Hindlimb muscle (tissue), 1 donor: ENCODE data around the gene GRAMD4. TPM values are rescaled to one million over a fixed set of nuclear protein-coding genes. Genes with fewer than 3 reads are reported as not detected.

Source experiments
- DNase-seq: peaks from one replicate; pipeline ENCODE4 v3.0.0-alpha.2; 2013
- polyA plus RNA-seq: library from polyadenylated mRNA; unstranded; fragments of 120-200 nt; gene quantifications from one replicate; pipeline ENCODE4 v1.2.1, GENCODE V29; 2013; ENCODE audit not compliant: insufficient read length

GRAMD4 gene
- polyA plus RNA-seq, 1 donor: 14.3 TPM

DNA sequence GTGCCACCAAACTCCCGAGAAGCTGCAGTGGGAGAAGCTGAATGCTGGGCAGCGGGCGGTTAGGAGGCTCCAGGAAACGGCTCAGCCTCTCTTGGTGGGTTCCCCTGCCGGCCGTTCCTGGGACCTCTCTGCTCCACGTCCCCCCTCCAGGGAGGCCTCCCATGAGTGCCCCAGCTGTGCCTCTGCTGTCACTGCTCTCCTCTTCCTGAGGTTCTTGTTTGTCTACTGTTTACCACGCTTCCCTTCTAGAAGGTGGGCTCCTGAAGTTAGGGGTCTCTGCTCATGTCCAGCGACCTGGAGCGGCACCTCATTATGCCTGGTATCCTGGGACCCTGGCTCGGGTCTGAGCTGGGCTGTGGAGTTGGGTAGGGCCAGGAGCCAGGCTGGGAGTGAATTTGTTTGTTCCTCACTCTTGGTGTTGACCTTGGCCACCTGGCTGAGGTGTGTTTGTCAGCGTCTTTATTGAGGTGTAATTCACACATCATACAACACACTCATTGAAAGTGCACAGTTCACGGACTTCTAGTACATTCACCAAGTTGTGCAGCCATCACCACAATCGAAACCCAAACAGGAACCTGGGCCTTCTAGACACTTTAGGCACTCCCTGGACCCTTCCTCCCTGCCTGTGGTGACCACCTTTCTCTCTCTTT, 37.8 kb upstream of the GRAMD4 start:
- no peak for DNase-seq

DNA sequence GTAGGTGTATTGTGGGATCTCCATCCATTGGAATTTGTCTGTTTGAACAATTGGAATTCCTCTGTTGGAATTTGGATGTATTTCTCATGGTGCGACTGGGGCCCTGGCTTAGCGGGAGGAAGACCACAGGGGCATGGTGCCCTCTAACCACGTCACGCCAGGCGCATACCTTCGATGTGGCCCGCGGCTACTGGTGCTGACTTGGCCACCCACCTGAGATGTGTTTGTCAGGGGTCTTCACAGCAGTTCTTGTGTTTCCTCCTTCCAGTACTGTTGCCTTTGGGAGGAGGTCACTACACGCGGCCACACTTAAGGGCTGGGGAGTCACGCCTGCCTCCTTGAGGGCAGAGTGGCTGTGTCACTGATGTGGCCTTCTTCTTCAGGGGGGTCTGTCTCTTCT, 36.6 kb upstream of the GRAMD4 start:
- no peak for DNase-seq

DNA sequence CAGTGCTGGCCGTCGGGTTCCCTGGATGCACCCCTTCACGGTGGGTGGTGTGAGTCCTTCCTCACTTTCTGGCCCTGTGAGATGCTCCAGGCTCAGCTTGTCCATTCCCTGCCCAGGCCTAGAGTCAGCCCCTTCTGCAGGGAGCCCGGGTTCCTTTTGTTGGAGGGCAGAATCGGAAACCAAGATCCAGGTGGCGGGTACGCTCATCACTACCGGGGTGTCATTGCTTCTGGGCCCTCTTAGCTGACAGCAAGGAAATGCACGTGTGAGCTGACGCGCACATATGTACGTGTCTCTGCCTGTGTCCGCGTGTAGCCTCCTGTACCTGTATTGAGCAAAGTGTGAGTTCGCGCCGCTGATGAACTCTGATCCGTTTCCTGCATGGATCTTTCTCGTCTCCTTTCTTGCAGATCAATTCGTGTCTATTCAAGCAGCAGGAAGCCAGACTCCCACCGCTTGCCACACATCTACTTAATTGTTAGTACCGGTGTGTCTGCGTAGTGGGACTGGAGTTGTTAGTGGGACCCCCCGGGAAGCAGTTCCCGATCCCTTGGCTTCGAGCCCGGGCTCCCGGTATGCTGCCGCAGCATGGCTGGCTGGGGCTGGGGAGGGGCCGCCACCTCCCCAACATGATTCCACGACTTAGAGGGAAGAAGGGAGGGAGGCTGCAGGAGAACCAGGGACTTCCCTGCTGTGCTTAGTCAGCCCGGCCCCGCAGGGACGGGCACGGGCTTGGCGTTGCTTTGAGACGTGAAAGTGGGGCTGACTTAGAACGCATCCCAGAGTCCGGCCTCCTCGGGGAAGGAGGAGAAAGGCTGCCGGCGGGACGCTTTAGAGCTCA, 35.9 kb upstream of the GRAMD4 start:
- DNase-seq: no peak

DNA sequence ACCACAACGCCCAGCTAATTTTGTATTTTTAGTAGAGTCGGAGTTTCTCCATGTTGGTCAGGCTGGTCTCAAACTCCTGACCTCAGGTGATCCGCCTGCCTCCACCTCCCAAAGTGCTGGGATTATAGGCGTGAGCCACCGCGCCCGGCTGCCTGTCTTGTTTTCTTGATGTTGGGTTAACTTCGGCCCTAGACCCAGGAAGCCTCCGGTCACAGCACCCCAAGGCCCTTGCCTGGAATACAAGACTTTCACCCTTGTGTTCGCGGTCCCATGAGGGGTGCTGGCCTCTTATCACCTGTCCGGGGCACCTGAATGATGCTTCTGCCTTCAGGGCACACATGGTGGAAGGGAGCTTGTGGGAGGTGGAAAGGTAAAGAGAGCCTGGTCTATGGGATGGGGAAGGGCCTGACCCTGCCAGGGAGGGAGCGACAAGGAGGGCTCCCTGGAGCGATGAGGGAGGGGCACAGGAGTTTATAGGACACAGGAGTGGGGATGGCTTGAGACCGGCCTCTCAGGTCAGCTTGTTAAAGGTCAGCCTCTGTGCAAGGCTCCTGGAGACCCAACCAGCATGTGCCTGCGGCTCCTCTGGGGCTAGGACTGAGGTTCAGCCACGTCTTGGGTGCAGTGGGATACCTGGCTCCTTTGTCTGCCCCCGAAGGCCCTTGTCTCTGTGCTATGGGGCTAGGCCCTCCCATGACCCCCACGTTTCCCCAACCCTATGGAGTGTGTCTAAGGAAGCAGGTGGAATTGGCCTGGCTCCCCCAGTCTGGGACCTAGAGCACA, 34.7 kb upstream of the GRAMD4 start:
- DNase-seq: no peak

DNA sequence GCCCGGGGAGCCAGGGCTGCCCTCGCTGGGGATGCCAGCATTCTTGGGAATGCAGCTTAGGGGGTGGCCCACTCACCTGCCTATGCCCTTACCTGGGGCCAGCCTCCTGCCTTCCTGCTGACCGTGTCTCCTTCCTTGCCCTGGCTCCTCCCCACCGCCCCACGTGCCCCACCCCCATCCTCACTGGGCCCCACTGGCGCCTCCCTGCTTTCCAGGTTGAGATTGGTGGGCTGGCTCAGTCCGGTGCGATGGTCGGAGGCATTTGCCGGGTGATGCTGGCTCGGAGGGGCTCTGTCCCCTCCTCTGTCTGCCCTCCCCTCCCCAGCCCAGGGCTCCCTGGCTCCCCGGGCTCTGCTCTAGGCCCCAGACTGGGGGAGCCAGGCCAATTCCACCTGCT, 34.1 kb upstream of the GRAMD4 start:
- no peak for DNase-seq

DNA sequence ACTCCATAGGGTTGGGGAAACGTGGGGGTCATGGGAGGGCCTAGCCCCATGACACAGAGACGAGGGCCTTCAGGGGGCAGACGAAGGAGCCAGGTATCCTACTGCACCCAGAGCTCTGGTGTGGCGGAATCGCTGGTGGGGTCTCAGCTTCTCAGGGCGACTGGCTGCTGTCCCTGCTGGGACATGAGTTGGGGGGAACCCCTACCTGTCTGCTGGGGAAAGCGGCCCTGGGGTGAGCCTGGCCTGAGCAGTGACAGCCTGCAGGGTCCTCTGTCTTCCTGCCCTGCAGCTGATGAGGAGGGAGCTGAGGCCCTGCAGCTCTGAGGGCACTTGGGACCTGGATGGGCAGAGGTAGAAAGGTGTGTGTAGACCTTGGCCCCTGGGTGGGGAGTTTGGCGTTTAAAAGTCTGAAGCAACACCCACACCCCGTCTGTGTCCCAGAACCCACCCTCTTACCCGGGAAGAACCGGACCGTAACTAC, 33.6 kb upstream of the GRAMD4 start:
- DNase-seq: no peak

DNA sequence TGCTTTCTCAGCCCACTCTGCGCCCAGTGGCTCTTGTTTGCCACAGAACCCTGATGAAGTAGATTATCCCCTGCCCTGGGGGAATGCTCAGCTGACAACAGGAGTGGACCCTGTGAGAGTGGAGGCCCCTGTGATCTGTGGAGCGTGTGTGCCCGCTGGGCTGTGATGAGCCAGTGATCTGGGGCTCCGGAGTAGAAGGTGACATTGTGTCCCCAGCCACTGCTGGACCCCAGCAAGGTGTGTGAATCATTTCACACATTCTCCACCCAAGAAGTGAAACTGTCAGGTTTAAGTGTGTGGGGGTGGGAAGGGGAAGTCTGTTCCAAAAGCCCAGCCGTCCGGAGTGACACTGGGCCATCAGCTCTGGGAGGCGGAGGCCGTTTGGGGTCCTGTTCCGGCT, 33.1 kb upstream of the GRAMD4 start:
- no peak for DNase-seq

DNA sequence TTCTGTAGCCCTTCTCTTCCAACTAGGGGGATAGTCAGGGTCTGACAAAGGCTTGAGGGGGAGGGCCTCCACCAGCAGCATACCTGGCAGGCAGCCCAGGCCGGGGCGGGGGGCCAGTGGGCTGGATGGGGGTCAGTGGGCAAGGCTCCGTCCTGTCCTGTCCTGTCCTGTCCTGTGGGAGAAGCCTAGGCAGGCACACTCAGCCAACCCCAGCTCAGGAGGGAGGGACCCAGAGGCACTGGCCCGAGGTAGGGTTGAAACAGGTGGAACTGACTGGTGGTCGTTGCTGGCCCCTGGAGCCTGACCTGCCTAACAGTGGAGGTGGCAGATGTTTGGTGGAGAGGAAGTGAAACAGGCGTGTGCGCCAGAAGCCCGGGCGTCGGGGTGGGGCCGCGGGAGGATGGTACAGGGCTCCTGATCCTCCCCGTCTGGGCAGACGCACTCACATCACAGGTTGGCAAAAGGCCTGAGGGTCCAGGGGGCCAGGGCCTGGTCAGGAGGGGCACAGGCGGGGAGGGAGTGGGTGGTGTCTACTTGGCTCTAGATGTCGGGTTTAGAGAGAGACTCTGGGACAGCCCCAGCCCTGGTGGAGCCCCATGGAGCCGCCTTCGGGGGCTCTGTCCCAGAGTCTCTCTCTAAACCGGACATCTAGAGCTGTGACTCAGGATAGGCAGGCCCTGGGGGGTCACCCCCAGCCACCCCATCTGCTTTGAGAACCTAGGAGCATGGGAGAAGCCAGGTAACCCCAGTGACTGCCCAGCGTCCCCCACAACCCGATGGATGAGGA, 32.5 kb upstream of the GRAMD4 start:
- no peak for DNase-seq

DNA sequence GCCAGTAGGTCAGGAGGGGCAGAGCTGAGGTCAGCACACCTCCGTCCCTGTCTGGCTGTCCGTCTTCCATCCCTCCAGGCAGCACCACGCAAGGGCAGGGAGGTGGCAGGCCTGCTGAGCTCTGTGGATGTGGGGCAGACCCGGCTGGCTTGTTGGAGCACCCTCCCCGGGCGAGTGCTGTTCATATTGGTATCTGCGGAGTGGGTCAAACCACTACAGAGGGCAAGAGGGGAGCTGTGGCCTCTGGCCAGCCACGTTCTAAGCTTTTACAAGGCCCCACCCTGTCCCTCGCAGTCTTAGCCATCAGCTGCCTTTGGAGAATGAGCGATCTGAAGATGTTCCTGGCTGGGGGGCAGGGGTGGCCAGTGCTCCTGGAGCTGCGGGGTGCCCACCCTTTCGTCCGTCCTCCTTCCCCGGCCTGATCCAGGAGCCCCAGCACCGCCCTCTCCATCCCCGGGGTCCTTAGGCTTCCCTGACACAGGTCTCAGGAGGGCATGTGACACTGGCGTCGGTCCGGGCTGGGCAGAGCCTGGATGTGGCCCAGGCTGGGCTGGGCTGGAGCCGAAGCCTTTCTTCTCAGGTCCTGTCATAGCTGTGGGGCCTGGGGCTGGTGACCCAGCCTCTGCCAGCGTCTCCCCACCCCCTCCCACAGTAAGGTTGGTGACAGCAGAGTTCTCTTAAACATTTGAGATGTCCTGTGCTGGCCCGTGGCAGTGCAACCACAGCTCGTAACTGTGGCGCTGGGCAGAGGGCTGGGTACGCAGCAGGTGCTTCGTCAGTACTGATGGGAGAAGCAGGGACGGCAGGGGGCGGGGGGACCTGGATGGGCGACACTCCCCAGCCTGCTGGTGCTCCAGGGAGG, 31.7 kb upstream of the GRAMD4 start:
- no peak for DNase-seq

DNA sequence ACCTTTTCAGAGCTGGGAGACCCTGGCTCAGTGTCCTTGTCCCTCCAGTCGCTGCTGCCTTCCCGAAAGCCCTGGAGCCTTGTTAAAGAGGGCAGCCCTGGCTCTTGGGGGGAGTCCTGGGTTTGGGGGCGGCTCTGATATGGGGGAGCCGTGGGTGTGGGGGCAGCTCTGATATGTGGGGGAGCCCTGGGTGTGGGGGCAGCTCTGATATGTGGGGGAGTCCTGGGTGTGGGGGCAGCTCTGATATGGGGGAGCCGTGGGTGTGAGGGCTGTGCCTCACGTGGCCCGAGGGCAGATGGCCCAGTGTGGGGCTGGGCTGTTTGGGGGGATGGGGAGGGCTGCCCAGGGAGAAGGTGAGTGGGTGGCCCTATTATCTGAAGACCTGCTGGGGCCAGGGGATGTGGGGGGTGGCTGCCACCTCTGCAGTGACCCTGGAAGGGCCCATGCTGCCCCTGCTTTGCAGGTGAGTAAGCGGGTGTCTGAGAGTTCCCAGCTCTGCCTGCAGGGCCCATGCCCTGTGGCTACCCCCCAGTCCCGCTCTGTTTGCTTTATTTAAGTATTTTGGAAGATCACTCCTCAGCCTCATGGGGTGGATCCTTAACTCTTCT, 30.9 kb upstream of the GRAMD4 start:
- no peak for DNase-seq

DNA sequence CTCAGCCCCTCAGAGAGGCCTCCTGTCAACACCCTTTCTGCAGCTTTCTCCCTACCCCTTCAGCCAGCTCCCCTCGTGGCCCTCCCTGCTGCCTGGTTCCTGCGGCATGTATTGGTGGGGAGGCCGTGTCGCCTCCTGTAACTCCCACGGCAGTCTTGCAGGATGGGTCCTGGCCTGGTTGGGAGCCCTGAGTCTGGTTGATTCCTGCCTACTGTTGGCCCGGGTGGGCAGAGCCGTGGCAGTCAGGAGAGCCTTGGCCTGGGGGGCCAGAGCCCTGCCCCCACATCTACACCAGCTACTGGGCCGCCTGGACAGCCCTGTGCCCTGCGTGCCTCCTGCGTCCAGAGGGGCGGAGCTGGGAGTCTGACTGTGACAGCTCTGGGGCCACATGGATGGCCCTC, 30.3 kb upstream of the GRAMD4 start:
- DNase-seq: no peak

DNA sequence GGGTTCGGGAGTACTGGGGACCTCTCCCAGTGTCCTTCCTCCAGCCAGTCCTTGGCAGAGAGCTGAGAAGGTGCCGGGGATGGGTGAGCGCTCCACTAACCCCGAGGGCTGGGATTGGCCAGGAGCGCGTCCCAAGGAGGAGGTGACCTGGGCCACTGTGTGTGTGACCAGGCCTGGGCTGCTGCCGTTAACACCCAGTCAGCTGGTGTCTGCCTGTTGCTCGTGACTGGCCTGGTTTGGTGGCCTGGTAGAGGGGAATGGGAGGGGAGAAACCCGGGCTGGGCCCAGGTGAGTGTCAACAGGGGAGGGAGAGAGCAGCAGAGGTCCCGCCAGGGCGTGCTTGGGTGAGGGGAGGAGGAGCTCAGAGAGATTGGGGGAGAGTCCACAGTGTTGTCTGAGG, 29.9 kb upstream of the GRAMD4 start:
- DNase-seq: no peak

DNA sequence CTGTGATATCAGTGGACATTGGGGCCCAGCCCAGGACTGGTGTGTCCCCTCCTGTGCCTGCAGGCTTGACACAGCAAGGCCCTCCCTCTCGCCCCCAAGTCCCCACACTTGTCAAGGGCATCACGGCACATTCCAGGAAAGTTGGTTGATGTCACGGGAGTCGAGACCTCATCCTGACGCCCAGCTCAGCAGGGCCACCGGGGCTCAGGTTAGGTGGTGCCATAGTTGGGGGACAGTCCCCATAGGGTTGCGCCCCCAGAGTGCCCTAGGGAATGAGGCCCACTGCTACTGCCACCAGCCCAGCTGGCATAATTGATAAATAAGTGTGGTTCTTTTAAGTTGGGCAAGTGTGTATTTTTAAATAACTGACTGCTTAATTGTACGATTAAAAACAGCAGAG, 28.3 kb upstream of the GRAMD4 start:
- no peak for DNase-seq

DNA sequence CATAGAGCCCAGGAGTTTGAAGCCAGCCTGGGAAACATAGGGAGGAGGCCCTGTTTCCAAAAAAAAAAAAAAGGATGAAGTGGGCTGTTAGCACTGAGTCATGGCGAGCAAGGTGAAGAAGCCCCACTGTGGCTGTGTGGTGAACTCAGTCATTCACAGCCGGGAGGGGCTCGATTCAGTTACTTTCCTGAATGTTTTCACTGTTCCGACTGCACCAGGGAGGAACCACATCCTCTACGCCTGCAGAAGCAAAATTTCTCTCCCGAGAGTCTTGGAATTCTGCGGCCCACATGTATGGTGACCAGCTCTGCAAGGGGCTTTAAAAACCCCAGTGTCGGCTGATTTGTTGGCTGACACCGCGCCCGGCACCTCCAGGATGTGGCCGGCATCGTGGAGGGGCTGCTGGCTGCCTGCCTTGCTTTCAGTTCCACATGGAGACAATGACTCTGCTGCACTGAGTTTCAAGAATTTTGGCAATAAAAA, 27.8 kb upstream of the GRAMD4 start:
- peak; percentile 68 for DNase-seq

DNA sequence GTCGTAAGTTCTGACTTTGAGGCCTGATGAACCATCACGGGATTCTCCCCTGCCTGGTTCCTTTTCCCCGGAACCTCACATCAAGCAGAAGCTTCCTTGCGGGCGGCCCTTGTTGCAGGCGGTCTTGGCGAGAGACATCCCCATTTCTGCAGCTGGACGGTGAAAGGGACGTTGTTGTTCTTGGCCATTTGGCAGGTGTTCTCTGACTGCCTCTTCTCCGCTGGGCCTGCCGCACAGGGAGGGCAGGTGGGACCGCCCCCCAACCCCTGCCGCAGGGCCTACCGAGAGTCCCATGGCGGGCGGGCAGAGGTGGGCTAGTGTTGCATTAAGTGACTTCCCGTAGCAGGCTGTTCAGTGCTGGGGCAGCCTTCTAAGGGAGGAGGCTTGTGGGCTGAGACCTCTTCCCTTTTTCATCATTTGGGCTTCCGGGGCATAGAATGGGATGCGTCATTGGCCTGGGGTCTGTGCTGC, 26.9 kb upstream of the GRAMD4 start:
- DNase-seq: peak; percentile 50

DNA sequence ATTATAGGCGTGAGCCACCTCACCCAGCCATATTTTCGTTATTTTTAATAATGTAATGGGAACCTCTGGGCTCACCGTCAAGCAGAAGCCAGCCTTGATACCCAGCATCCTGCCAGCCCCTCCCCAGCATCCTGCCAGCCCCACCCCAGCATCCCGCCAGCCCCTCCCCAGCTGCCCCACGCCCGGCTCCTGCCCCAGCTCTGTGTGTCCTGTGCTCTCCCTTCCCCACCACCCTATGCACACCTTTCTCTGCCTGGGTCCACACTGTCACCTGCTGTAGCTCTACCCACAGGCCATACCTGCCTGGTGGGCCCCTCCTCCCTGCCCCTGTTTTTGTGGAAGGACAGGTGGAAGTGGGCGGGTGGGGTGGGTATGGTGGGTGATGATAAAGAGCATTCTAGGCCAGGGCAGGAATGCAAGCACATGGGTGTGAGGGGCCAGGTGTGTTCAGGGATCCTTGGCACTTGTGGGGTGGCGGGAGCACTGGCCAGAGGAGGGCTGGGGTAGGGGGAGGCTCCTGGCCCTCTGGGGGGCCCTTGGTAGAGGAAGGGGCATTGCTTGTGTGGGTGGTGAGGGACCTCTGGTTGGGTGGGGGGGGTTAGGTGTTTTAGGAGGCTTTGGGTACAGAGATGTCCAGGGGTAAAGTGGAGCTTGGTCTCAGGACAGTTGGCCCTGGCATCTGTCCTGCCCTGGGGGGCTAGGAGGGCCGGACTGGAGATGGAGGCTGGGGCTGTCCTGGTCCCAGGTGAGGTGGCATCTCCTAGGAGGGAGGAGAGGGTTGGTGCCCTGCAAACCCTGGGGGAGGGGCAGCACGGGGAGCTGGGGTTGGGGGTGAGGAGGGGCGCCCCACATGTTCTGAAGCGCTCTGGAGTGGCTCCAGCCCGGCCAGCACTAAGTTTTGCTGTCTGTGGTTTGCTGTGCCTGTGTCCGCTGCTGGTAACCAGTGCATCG, 25.9 kb upstream of the GRAMD4 start:
- DNase-seq: no peak

DNA sequence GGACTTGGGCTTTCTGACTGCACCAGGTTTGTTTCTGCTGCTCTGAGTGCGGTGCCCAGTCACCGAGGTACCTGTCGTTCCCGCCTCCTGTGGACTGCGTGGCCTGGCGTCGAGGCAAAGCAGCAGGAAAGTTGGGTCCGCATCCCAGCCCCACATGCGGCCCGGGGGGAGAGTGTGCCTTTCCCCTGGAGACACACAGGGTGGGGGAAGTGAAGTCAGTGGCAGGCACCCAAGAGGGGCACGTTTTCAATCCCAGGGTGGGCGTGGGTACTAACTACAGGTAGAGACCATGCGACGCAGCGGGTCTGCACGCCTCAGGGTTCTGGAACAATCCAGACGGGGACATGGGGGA, 25.3 kb upstream of the GRAMD4 start:
- DNase-seq: no peak

DNA sequence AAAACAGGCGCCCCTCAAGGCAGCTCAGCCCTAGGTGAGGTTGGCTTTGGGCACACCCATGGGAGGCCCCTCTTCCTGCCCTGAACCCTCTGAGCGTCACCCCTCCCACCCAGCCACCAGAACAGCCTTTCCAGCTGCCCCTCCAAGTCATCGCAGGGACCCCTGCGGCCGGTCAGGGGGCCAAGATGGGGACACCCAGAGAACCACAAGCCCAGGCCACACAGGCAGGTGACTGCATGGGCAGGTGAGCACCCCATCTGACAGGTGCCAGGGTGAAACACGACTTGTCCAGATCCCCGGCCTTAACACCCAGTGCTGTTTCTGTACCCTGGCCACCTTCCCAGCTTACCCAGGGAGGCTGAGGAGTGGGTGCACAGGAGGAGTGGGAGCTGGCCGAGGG, 24.6 kb upstream of the GRAMD4 start:
- no peak for DNase-seq

DNA sequence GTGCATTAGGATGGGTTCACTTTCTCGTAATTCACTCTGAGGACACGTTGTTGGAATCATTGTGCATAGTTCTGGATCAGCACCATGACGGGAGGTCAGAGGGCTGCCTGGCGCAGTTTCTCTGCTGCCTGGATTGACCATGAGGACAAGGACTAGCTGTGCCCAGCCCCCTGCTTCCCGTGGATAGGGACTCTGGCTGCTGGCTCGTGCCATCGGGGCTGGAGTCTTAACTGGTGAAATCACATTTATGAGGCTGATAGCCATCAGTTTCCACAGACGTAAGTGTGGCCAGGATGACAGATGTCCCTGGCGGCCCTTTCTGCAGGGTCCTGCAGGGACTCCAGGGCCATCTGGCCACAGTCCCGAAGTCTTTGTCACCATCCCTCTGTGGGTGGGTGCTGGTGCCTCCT, 24.1 kb upstream of the GRAMD4 start:
- no peak for DNase-seq

DNA sequence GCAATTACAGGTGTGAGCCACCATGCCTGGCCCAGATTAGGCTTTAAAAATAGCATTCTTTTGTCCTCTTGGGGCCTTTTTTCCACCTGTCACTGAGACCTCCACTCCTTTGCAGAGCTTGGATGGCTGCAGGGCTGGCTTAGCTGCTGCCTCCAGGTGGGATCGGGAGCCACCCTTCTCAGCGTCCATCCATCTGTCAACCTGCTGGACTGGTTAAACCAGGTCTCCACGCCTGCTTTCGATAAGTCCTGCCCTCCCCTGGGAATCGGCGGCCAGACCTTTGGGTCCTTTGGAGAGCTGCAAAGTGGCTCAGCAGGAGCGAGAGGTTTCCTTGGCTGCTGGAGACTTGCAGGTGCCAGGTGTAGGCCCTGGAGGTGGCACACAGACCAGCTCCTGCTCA, 23.4 kb upstream of the GRAMD4 start:
- DNase-seq: no peak
